GM12872 (cell line): ENCODE measurements around the gene KCNK10.

Experiments
- TF ChIP-seq, protein P1 (sequence below): IDR thresholded peaks from 3 replicates; pipeline ENCODE4 v1.5.1; 2011; ENCODE audit warnings: low read depth, mild to moderate bottlenecking, low read length, moderate library complexity; ENCODE audit not compliant: insufficient read depth

Gene KCNK10

DNA sequence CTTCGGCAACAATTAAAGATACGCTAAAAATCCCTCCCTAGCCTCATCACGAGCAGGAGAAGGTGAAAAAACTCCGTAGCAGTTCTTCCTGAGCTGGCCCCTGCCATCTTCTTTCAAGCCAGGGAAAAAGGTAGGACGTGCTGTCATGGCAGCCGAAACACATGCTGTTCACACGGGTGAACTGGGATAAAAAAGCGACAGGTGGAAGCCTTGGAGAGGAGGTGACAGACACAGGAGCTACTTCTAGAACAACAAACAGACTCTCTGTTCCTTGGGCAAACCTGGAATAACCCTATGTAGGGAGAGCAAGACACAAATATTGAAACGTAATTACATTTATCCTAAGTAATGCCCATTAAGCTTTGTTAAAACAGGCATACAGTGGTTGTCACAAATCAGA is 81.3 kb downstream of the KCNK10 start:
- TF ChIP-seq, protein P1, sequence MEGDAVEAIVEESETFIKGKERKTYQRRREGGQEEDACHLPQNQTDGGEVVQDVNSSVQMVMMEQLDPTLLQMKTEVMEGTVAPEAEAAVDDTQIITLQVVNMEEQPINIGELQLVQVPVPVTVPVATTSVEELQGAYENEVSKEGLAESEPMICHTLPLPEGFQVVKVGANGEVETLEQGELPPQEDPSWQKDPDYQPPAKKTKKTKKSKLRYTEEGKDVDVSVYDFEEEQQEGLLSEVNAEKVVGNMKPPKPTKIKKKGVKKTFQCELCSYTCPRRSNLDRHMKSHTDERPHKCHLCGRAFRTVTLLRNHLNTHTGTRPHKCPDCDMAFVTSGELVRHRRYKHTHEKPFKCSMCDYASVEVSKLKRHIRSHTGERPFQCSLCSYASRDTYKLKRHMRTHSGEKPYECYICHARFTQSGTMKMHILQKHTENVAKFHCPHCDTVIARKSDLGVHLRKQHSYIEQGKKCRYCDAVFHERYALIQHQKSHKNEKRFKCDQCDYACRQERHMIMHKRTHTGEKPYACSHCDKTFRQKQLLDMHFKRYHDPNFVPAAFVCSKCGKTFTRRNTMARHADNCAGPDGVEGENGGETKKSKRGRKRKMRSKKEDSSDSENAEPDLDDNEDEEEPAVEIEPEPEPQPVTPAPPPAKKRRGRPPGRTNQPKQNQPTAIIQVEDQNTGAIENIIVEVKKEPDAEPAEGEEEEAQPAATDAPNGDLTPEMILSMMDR: no peak

DNA sequence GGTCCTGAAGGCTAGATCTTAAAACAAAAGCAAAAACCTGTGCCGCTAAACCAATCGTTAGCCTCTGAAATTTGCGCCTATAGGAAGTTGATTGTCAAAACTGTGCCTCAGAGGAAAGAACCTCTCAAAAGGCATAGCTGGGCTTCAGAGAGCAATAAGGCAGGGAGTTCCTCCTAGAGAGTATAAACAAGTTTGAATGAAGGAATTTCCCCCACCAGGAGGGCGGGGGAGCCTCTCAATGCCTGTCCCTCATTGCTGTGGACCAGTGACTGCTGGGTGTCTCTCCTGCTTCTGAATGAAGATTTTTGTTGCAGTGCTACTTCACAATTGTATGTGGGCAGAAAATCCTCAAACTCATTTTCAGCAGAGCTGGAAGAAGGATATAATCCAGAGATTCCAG is 88.6 kb downstream of the KCNK10 start:
- TF ChIP-seq, protein P1: no peak

DNA sequence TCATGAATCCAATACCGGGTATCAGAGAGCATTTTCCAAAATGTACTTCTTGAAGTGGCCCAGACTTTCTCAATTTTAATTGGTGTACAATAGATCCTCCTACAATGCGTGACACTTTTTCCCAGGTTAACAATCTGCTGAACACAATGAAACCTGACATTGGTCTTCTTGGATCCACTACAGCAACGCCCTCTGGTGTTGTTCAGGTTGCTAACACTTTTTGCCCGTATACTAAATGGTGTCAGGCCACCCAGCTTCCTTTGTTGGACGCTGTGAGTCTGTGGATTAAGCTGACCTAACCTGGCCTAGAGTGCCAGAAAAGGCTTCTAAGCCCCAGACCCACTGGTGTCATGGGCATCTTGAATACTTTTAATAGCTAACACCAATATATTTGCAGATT is 89.2 kb downstream of the KCNK10 start:
- TF ChIP-seq, protein P1: peak; percentile 50

DNA sequence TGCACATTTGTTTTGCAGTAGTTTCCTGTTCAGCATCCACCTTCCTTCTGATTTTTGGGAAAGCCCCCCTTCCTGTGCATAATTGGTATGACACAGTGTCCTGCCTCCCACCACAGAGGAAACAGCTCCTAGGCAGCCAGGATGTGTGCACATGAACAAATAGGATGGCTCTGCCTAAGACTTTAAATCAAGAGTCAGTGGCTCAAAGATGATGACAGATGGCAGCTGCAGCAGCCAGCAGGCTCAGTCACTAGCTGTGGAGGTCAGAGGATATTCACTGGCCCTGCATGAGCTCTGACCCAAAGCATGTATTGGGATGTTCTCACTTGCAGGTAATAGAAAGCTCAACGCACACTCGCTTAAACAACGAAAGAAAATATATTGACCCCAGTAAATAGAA is 90.3 kb downstream of the KCNK10 start:
- TF ChIP-seq, protein P1: no peak

DNA sequence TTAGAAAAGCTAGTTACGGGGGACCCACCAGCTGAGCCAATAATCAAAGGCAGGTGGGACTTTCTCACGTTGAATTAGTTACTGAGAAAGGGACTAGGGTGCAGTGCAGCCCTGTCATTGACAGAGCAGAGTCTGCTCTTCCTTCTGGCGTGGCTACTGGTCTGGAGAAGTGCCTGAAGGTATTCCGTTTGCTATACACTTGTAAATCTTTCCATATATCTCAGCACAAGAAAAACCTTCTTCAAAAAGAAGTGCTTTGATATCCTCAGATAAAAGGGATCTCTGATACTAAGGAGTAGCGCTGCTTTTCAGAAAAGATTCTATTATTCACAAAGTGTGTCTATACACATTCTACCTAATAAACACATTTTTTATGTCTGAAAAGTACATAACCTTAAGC is 91.5 kb downstream of the KCNK10 start:
- TF ChIP-seq, protein P1: no peak

DNA sequence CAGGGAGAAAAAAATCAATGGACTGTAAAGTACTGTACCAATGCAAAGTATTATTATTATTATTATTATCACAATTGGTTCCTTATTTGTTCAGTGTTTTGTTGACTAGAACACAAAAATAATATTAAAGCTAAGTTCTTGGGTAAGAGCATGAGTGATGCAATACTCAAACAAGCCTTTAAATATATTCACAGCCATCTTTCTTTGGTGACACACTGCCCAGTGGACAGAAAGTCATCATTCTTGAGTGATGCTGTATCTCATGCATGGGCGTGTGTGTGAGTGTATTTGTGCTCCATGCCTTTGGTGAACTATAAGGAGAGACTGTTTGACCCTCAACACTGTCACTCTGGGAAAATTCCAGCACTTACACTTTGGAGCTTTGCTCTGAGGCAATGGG is 93.6 kb downstream of the KCNK10 start:
- TF ChIP-seq, protein P1: no peak

DNA sequence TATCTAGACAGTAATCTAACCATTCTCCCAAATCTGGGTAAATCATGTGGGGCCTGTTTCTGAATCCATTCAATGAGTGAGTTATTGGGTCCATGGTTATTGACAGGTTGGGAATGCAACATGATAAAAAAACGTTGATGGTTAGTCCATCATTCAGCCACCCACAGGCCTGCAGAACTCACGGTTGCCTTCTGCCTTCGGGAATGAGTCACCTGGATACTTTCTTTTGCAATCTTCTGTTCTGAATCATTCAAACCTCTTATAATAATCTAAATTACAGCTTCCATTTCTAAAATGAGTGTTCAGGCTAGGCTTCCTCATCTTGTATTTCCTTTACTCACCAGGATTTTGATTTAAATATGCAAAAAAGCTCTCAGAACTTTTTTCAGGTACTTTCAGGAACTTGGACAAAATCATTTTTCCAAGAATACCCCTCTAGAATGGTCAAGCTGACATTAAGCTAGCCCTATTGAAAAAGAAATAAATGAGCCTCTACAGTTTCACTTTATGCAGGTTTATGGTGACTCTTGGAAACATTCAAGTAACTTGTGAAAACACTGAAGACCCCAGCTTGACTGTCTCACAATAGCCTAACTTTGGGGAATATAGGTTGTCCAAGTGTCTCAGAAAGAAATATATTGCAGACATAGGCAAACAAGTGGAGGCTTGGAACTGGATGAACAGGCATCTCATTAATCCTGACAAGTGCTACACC is 94.4 kb downstream of the KCNK10 start:
- TF ChIP-seq, protein P1: no peak

DNA sequence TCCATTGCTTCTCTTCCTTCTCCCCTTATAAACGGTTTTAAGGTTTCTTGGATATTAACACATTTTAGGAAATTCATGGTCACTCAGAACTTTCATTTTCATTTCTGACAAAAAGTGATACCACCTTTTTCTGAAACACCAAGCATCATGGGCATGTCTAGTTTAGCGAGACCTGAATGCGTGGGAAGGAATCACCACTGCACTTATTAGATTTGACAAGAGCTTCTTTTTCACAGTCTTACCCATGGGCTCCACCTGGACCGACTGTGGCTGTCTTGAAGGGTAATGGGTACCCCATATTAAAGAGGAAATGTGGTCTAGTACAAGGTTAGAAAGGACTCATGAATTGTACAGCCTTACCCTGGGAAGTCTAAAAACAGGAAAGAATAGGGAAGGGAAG is 95.4 kb downstream of the KCNK10 start:
- TF ChIP-seq, protein P1: no peak
